GM12875 (cell line): ENCODE results near the gene CCDC24.

Source experiments
- H3K4me3 ChIP-seq: one replicate; pipeline ENCODE4 v1.5.1; 2011; ENCODE audit warnings: low read depth, low read length, control low read depth
- TF ChIP-seq, protein P1 (sequence below): IDR thresholded peaks from 2 replicates; pipeline ENCODE4 v1.5.1; 2011; ENCODE audit warnings: low read depth, mild to moderate bottlenecking, control low read depth, inconsistent platforms, low read length, moderate library complexity, borderline replicate concordance; ENCODE audit not compliant: insufficient read depth

CCDC24 gene

DNA sequence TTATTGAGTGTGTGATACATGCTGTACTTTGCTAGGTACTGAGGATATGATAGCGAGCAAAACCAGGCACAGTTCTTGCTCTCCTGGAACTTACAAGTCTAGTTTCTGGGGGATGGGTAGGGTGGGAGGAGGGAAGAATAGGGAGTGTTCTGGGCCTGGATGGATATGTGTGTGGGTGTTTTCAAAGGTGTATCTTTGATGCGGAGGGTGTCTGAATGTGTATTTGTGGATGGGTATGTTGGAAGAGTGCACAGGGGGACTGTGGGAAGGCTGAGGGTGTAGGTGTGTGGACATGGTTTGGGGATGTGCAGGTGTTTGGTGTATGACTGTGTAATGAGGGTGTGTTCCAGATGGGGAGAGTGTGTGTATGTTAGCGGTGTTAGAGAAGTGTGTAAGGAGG is 26.1 kb upstream of the CCDC24 start:
- TF ChIP-seq, protein P1, sequence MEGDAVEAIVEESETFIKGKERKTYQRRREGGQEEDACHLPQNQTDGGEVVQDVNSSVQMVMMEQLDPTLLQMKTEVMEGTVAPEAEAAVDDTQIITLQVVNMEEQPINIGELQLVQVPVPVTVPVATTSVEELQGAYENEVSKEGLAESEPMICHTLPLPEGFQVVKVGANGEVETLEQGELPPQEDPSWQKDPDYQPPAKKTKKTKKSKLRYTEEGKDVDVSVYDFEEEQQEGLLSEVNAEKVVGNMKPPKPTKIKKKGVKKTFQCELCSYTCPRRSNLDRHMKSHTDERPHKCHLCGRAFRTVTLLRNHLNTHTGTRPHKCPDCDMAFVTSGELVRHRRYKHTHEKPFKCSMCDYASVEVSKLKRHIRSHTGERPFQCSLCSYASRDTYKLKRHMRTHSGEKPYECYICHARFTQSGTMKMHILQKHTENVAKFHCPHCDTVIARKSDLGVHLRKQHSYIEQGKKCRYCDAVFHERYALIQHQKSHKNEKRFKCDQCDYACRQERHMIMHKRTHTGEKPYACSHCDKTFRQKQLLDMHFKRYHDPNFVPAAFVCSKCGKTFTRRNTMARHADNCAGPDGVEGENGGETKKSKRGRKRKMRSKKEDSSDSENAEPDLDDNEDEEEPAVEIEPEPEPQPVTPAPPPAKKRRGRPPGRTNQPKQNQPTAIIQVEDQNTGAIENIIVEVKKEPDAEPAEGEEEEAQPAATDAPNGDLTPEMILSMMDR: no peak
- H3K4me3 ChIP-seq: no peak overlapping the region

DNA sequence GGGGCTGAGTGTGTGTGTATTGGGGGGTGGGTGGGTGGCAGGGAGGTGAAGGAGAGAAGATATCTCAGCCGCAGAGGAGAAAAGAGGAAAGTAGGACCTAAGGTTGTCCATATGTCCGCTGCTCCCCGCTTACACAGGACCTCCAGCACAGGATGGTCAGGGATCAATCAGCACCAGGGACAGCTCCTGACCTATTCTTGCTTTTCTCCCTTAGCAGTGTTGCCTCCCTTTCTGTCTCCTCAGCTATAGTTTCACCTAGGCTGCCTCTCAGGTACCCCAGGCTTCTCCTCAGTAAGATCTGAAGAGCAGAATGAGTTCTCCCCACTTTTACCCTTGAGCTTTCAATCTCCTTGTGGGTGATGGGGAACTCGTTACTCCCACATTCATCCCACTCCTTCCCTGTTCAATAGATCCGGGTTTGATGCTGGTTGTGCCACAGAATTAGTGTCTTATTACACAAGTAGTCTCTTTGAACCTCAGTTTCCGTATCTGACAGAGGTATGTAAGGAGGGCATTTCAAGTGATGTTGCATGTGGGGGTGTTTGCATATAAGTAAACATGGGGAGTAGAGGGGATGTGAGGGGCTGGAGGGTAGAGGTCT is 23.0 kb upstream of the CCDC24 start:
- no peak overlapping the region for H3K4me3 ChIP-seq
- TF ChIP-seq, protein P1: no peak

DNA sequence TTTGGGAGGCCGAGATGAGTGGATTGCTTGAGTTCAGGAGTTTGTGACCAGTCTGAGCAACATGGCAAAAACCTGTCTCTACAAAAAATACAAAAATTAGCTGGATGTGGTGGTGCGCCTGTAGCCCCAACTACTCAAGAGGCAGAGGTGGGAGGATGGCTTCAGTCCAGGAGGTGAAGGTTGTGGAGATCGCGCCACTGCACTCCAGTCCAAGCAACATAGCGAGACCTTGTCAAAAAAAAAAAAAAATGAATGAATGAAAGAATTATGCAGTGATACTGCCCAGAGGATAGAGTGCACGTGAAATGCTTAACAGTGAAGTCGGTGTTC is 22.0 kb upstream of the CCDC24 start:
- TF ChIP-seq, protein P1: no peak
- no peak overlapping the region for H3K4me3 ChIP-seq

DNA sequence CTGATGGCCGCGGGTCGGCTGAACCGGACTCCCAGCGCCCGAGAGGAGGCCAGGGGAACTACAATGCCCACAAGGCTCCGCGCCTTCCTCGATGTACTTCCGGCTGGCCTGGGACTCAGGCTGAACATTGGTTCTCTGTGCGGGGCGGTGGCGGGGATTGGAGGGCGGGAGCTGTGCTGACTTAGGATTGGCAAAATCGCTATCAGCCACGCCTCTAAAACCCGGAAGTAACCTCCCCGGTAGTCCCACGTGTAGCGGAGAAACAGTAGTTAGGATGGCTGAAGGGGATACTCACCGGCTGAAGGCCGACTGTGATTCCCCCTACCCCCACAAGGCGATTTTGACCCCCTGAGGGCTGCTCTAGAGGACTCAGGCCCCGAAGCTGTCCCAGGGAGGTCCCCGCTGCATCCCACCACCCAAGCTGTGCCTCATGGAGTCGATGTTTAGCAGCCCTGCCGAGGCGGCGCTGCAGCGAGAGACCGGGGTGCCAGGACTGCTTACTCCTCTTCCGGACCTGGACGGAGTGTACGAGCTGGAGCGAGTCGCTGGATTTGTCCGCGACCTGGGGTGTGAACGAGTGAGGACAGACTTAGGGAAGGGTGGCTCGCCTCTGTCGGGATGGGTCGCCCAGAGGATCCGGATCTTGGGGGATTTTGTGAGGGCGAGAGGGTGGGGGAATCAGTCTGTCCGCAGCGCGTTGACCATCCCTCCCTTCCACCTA is 21.5 kb upstream of the CCDC24 start, which contains the start of gene DPH2:
DPH2 (plus strand) TSS at position 265 of the 721 bp plus-strand sequence; CDS start at position 431, 166 bp downstream.
- TF ChIP-seq, protein P1: no peak
- peak within 1 kb of the TSS; percentile 96 for H3K4me3 ChIP-seq

DNA sequence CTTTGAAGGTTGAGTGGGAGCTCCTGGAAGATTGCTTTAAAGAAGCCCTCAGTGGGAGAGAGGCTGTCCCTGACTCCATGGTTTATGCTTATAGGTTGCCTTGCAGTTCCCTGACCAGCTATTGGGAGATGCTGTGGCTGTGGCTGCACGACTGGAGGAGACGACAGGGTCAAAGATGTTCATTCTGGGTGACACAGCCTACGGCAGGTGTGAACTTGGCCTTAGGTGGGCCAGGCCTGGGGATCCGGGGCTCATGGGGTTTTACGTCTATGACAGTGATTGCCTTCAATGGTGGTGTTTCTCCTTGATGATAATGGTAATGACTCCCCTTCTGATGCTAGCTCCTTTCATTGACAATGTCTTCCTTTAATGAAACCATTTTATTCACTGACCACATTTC is 20.9 kb upstream of the CCDC24 start:
- TF ChIP-seq, protein P1: no peak
- peak overlapping the region; percentile 96 for H3K4me3 ChIP-seq

DNA sequence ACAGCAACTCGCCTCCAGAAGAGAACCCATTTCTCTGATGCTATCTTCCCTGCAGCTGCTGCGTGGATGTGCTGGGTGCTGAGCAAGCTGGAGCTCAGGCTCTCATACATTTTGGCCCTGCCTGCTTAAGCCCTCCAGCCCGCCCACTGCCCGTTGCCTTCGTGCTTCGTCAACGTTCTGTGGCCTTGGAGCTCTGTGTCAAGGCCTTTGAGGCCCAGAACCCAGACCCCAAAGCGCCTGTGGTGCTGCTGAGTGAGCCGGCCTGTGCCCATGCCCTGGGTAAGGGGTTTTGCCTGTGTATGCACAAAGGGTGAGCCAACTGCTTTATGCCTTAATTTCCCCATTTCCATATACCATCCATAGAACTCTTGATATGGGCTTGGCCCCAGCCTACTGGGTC is 20.5 kb upstream of the CCDC24 start:
- peak overlapping the region; percentile 96 for H3K4me3 ChIP-seq
- TF ChIP-seq, protein P1: no peak
